GM20000 (cell line): Measurements from ENCODE around the gene PAXIP1.

Experiments used
- DNase-seq: peaks from one replicate; pipeline ENCODE4 v3.0.0; 2012; ENCODE audit warnings: low spot score
- CTCF ChIP-seq: IDR thresholded peaks from 2 replicates; pipeline ENCODE4 v1.5.1; 2012; ENCODE audit warnings: mild to moderate bottlenecking, control low read depth; ENCODE audit errors: extremely low read depth, missing control alignments

Gene PAXIP1

GRCh38 chr7:154978017-154978416 is 24.9 kb downstream of the PAXIP1 start:
- no peak for TF ChIP-seq CTCF
- DNase-seq: no peak

DNA sequence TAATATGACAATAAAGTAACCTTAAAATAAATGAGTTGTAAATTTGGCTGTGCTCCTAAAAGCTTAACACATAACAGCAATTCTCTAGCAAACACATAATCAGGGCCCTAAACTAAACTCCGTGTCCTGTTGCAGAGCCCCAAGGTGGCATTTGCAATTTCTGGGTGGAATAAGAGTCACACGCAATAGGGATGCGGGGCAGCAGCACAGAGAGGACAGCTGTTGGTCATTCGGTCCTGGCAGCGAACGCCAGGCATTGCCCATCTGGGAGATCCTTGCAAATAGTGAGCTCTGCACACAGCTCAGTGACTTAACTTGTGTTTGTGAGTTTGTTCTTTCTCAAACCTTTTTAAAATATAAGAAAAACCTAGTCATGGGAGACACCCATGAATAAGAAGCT is 25.7 kb downstream of the PAXIP1 start:
- no peak for DNase-seq
- TF ChIP-seq CTCF: no peak

DNA sequence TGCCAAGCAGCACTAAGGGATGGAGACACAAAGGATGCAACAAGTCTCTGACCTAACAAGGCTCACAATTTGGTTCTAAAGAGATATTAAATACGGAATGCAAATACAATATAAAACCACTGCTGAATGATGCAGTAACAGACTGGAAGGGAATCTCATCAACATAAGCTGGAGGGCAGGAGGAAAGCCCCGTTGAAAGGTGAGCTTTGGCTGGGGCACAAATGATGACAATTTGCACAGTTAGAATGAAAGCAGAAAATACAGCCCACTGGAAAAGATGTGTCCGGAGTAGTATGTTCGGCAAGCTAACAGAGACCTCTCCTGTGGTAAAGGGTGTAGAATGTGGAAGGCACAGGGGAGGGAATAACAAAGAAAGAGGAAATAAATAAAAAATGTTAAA is 26.1 kb downstream of the PAXIP1 start:
- TF ChIP-seq CTCF: no peak
- DNase-seq: no peak

GRCh38 chr7:154975984-154976383 is 26.9 kb downstream of the PAXIP1 start:
- no peak for DNase-seq
- TF ChIP-seq CTCF: no peak

DNA sequence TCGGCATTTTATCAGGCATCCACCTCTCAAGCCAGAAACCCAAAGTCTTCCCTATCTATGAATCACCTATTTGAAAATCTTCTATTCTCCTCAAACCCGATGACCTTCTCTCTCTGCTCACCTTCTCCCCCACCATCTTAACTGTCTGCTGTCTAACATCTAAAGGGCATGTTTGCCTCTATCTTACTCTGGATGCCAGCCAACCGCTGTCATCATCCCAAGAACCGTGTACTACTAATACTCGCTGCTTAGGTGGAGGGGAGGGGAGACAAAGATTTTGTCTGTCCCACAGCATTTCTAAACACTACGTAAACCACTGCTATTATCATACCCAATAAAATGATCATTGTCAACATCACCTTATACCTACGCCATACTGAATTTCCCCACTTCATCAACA is 29.5 kb downstream of the PAXIP1 start:
- DNase-seq: no peak
- TF ChIP-seq CTCF: no peak

- DNase-seq: no peak
- TF ChIP-seq CTCF: no peak
Measured at GRCh38 chr7:154968336-154969001, 34.5 kb downstream of the PAXIP1 start.

DNA sequence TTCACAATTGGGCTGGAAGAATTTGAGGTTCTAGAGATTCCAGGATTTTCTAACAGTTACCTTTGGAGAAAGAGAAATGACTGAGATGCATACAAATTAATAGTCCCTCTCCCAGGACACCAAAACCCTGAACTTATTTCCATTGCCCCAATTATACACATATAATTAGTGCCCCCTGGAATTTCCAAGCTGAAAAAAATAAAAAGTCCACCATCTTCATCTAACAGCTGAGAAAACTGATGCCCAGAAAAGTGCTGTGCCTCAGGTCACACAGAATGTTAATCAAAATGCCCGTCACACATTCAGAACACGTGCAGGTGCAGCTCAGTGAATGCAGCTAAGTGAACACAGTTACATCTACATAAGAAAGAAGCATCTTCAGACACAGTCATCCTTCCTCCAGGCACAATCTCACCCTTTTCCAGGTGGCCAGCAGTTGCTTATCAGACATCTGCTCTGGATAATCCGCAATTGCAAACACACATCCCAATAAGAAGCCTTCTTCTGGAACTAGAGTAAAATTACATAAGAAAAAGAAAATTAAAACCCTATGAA is 35.4 kb downstream of the PAXIP1 start:
- no peak for TF ChIP-seq CTCF
- DNase-seq: no peak
